H1 (cell line): Measurements from ENCODE around the gene MMP17.
"Not testable (repeated sequence)": the region's sequence is repeated elsewhere in the genome, so short reads cannot be mapped to it uniquely, and the experiment has no call there.

Experiments used
- CHD1 ChIP-seq: IDR thresholded peaks from 2 replicates; pipeline ENCODE4 v1.6.1; 2012; ENCODE audit warnings: low read depth, low read length, improper control_type of control experiment
- CTCF ChIP-seq, 3 experiments: IDR thresholded peaks; 1 replicate in 2 of 3; 2 replicates in 1 of 3; pipeline versions ENCODE4 v1.5.1 to v1.6.1; 2011; ENCODE audit warnings: low read length in 3 of 3, mild to moderate bottlenecking in 3 of 3, inconsistent platforms in 2 of 3, low read depth in 1 of 3, moderate library complexity in 1 of 3; ENCODE audit not compliant: insufficient read depth in 1 of 3; ENCODE audit errors: control extremely low read depth in 1 of 3
- GABPA ChIP-seq: IDR thresholded peaks from 2 replicates; pipeline ENCODE4 v1.6.1; 2011; ENCODE audit warnings: mild to moderate bottlenecking, low read length, moderate library complexity, borderline replicate concordance; ENCODE audit not compliant: insufficient read depth

DNA sequence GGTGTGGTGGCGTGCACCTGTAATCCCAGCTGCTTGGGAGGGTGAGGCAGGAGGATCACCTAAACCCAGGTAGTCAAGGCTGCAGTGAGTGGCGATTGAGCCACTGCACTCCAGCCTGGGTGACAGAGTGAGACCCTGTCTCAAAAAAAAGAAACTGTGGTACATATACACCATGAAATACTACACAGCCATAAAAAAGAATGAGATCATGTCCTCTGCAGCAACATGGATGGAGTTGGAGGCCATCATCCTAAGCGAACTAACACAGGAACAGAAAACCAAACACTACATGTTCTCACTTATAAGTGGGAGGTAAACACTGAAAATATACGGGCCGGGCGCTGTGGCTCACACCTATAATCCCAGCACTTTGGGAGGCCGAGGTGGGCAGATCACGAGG is 63.5 kb downstream of the MMP17 start:
- TF ChIP-seq CHD1; CTCF (IDR thresholded peaks at IDR 0.05; ENCODE audit: control extremely low read depth in 1 of 3, insufficient read depth in 1 of 3, low read depth in 1 of 3, low read length in 3 of 3); GABPA: not testable (repeated sequence)
